Neural cell (in vitro differentiated cells): Measurements from ENCODE around the gene CLHC1. TPM values are rescaled to one million over a fixed set of nuclear protein-coding genes. Genes with fewer than 3 reads are reported as not detected.

ENCODE experiments used
- H2AFZ ChIP-seq: fragments of 200-600, 300-800 bp; sonication (generic), shearing (Covaris generic); 2 replicates; pipeline ENCODE4 v1.6.0; 2014; ENCODE audit warnings: low read depth, mild to moderate bottlenecking, antibody characterized with exemption, low read length, moderate library complexity
- H3F3A ChIP-seq: fragments of 200-600 bp; shearing (Covaris generic); 2 replicates; pipeline ENCODE4 v1.6.1; 2016; ENCODE audit warnings: mild to moderate bottlenecking, moderate library complexity, mixed read lengths, antibody characterized with exemption, low read length; ENCODE audit not compliant: insufficient read depth, poor library complexity, severe bottlenecking
- H3K27ac ChIP-seq: fragments of 200-600, 300-800 bp; sonication (generic), shearing (Covaris generic); 2 replicates; pipeline ENCODE4 v1.5.1; 2014; ENCODE audit warnings: mild to moderate bottlenecking, low read length, moderate library complexity
- H3K27me3 ChIP-seq: fragments of 300-800, 200-600 bp; sonication (generic), shearing (Covaris generic); 2 replicates; pipeline ENCODE4 v1.6.0; 2014; ENCODE audit warnings: mild to moderate bottlenecking, low read depth, low read length, moderate library complexity; ENCODE audit not compliant: insufficient read depth
- H3K36me3 ChIP-seq: fragments of 300-800, 200-600 bp; sonication (generic), shearing (Covaris generic); 2 replicates; pipeline ENCODE4 v1.5.1; 2014; ENCODE audit warnings: mild to moderate bottlenecking, antibody characterized with exemption, low read length, moderate library complexity; ENCODE audit not compliant: insufficient read depth
- H3K4me2 ChIP-seq: fragments of 300-800, 200-600 bp; sonication (generic), shearing (Covaris generic); 2 replicates; pipeline ENCODE4 v1.6.0; 2014; ENCODE audit warnings: mild to moderate bottlenecking, low read length
- H3K4me3 ChIP-seq: fragments of 300-800, 200-600 bp; sonication (generic), shearing (Covaris generic); 2 replicates; pipeline ENCODE4 v1.5.1; 2014; ENCODE audit warnings: mild to moderate bottlenecking, low read length, moderate library complexity
- H3K79me2 ChIP-seq: fragments of 200-600 bp; shearing (Covaris generic); replicated peaks from 2 replicates; pipeline ENCODE4 v1.6.0; 2014; ENCODE audit warnings: mild to moderate bottlenecking, low read length, moderate library complexity; ENCODE audit not compliant: insufficient read depth
- H3K9ac ChIP-seq: fragments of 300-800, 200-600 bp; sonication (generic), shearing (Covaris generic); 2 replicates; pipeline ENCODE4 v1.6.1; 2016; ENCODE audit warnings: mild to moderate bottlenecking, low read length, mixed read lengths
- H3K9me2 ChIP-seq: fragments of 200-600 bp; shearing (Covaris generic); 2 replicates; pipeline ENCODE4 v1.6.1; 2016; ENCODE audit warnings: mild to moderate bottlenecking, low read length, mixed read lengths; ENCODE audit not compliant: insufficient read depth
- H3K9me3 ChIP-seq: fragments of 200-600, 300-800 bp; sonication (generic), shearing (Covaris generic); 2 replicates; pipeline ENCODE4 v1.6.1; 2016; ENCODE audit warnings: mild to moderate bottlenecking, mixed run types, low read length, moderate library complexity, mixed read lengths
- H4K20me1 ChIP-seq: fragments of 200-600 bp; shearing (Covaris generic); 2 replicates; pipeline ENCODE4 v1.6.1; 2016; ENCODE audit warnings: mild to moderate bottlenecking, mixed run types; ENCODE audit not compliant: insufficient read depth
- EP300 ChIP-seq: fragments of 450-650 bp; conservative IDR thresholded peaks from 2 replicates; pipeline ENCODE4 v1.6.1; 2014; ENCODE audit warnings: antibody characterized with exemption, mild to moderate bottlenecking, moderate library complexity; ENCODE audit not compliant: poor library complexity, severe bottlenecking
- EZH2 ChIP-seq: fragments of 200-600, 300-800 bp; shearing (Covaris generic), sonication (generic); IDR thresholded peaks from 2 replicates; pipeline ENCODE4 v1.6.1; 2014; ENCODE audit warnings: antibody characterized with exemption, low read length, borderline replicate concordance, mild to moderate bottlenecking; ENCODE audit not compliant: insufficient read depth, poor library complexity, severe bottlenecking
- MXI1 ChIP-seq: fragments of 450-650 bp; conservative IDR thresholded peaks from 2 replicates; pipeline ENCODE4 v1.6.1; 2014; ENCODE audit warnings: antibody characterized with exemption, mild to moderate bottlenecking; ENCODE audit not compliant: poor library complexity, severe bottlenecking
- POLR2AphosphoS5 ChIP-seq: IDR thresholded peaks from 2 replicates; pipeline ENCODE4 v1.6.1; 2012
- RAD21 ChIP-seq: fragments of 450-650 bp; conservative IDR thresholded peaks from 2 replicates; pipeline ENCODE4 v1.6.1; 2014; ENCODE audit warnings: antibody characterized with exemption, mild to moderate bottlenecking, moderate library complexity
- SMC3 ChIP-seq: fragments of 450-650 bp; conservative IDR thresholded peaks from 2 replicates; pipeline ENCODE4 v1.6.1; 2014; ENCODE audit warnings: antibody characterized with exemption, mild to moderate bottlenecking, moderate library complexity; ENCODE audit not compliant: poor library complexity
- TAF1 ChIP-seq: IDR thresholded peaks from 2 replicates; pipeline ENCODE4 v1.6.1; 2012; ENCODE audit warnings: low read depth
- polyA plus RNA-seq: library from polyadenylated mRNA; depleted of rRNA; stranded (reverse); fragments of >200 nt; gene quantifications from 2 replicates; pipeline ENCODE4 v1.2.3, GENCODE V29; 2014
- TF ChIP-seq, protein P1 (sequence below): IDR thresholded peaks from 2 replicates; pipeline ENCODE4 v1.6.1; 2012; ENCODE audit warnings: borderline replicate concordance
- TF ChIP-seq, protein P2 (sequence below): fragments of 450-650 bp; IDR thresholded peaks from 2 replicates; pipeline ENCODE4 v1.5.1; 2014; ENCODE audit warnings: antibody characterized with exemption, mild to moderate bottlenecking, moderate library complexity; ENCODE audit not compliant: poor library complexity, severe bottlenecking

CLHC1 gene
- polyA plus RNA-seq, 1 donor from 2014 or later, result 43.6 TPM

DNA sequence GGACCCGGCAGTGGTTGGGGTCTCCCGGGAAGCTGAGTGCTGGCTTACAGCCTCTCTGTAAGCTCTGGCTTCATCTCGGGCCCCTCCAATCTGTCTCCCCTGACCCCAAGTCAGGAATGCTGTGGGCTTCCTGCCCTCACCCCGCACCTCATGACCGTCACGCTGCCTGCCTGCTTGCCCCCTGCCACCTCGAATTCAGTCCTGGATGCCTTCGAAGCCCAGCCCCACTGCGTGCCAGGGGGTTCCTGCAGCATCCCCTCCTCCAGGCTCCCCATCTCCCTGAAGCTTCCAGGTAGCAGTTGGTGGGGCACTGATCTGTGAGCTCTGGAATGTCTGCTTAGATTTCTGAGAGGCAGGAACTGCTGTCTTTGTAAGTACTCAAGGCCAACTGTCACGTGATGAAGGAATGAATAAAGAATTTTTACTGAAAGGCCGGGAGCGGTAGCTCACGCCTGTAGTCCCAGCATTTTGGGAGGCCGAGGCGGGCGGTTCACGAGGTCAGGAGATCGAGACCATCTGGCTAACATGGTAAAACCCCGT, 6.5 kb downstream of the CLHC1 start:
- H3K4me3 ChIP-seq, result no peak overlapping the region
- H3K27ac ChIP-seq, result no peak overlapping the region
- no peaks in the 10 kb centered on the region for H3K9me3 ChIP-seq
- no peak overlapping the region for H3K9ac ChIP-seq
- H3K27me3 ChIP-seq, result no peaks in the 10 kb centered on the region
- H4K20me1 ChIP-seq, result no peaks in the 10 kb centered on the region
- no peak for TF ChIP-seq SMC3
- TF ChIP-seq TAF1, result no peak
- no peak for TF ChIP-seq POLR2AphosphoS5
- no peak for TF ChIP-seq EZH2
- TF ChIP-seq, protein P1, sequence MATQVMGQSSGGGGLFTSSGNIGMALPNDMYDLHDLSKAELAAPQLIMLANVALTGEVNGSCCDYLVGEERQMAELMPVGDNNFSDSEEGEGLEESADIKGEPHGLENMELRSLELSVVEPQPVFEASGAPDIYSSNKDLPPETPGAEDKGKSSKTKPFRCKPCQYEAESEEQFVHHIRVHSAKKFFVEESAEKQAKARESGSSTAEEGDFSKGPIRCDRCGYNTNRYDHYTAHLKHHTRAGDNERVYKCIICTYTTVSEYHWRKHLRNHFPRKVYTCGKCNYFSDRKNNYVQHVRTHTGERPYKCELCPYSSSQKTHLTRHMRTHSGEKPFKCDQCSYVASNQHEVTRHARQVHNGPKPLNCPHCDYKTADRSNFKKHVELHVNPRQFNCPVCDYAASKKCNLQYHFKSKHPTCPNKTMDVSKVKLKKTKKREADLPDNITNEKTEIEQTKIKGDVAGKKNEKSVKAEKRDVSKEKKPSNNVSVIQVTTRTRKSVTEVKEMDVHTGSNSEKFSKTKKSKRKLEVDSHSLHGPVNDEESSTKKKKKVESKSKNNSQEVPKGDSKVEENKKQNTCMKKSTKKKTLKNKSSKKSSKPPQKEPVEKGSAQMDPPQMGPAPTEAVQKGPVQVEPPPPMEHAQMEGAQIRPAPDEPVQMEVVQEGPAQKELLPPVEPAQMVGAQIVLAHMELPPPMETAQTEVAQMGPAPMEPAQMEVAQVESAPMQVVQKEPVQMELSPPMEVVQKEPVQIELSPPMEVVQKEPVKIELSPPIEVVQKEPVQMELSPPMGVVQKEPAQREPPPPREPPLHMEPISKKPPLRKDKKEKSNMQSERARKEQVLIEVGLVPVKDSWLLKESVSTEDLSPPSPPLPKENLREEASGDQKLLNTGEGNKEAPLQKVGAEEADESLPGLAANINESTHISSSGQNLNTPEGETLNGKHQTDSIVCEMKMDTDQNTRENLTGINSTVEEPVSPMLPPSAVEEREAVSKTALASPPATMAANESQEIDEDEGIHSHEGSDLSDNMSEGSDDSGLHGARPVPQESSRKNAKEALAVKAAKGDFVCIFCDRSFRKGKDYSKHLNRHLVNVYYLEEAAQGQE, result no peak
- no peak for TF ChIP-seq RAD21
- TF ChIP-seq, protein P2, sequence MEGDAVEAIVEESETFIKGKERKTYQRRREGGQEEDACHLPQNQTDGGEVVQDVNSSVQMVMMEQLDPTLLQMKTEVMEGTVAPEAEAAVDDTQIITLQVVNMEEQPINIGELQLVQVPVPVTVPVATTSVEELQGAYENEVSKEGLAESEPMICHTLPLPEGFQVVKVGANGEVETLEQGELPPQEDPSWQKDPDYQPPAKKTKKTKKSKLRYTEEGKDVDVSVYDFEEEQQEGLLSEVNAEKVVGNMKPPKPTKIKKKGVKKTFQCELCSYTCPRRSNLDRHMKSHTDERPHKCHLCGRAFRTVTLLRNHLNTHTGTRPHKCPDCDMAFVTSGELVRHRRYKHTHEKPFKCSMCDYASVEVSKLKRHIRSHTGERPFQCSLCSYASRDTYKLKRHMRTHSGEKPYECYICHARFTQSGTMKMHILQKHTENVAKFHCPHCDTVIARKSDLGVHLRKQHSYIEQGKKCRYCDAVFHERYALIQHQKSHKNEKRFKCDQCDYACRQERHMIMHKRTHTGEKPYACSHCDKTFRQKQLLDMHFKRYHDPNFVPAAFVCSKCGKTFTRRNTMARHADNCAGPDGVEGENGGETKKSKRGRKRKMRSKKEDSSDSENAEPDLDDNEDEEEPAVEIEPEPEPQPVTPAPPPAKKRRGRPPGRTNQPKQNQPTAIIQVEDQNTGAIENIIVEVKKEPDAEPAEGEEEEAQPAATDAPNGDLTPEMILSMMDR, result no peak
- no peak for TF ChIP-seq EP300
- TF ChIP-seq MXI1, result no peak
- no peaks in the 10 kb centered on the region for H3F3A ChIP-seq
- no peak overlapping the region for H3K4me2 ChIP-seq
- H3K36me3 ChIP-seq, result no peaks in the 10 kb centered on the region
- no peak overlapping the region for H2AFZ ChIP-seq
- peaks cover 9% of the 10 kb centered on the region for H3K79me2 ChIP-seq
- no peaks in the 10 kb centered on the region for H3K9me2 ChIP-seq

DNA sequence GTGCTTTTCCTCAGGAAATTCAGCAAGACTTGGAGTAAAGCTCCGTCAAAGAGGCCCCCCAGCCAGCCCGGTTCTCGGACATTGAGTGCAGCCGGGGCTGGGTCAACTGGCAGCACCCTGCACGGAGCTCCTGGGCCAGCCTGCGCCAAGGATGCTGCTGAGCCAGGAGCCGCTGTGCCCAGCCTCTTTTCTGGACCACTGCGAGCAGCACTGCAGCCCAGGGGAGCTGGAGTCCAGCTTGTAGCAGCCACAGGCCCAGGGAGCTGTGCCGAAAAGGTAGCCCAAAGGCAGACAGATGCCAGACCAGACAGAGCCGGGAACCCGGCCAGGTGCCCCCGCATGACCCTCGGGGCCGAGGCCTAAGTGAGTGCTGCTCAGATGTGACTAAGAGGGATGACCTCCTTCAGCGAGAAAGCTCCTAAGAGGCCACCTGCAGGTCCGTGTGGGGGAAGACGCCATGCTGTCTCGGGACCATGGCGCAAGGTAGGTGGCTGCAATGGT, 7.3 kb downstream of the CLHC1 start:
- Histone ChIP-seq H3K36me3 (no peaks in the 10 kb centered on the region), H3K27ac (no peak overlapping the region), H3F3A (no peaks in the 10 kb centered on the region), H3K4me3 (no peak overlapping the region), H3K79me2 (peaks cover 6% of the 10 kb centered on the region), H2AFZ (no peak overlapping the region), H3K9me3 (no peaks in the 10 kb centered on the region), H3K27me3 (no peaks in the 10 kb centered on the region), H3K9me2 (no peaks in the 10 kb centered on the region), H3K9ac (no peak overlapping the region), H4K20me1 (no peaks in the 10 kb centered on the region), H3K4me2 (no peak overlapping the region)
- no peak for TF ChIP-seq EP300
- TF ChIP-seq, protein P2, result no peak
- TF ChIP-seq EZH2, result no peak
- no peak for TF ChIP-seq TAF1
